Measurements from ENCODE around the gene CYP46A1. TPM values are rescaled to one million over a fixed set of nuclear protein-coding genes. Genes with fewer than 3 reads are reported as not detected.

CYP46A1 gene
- total RNA-seq, 4 donors from 2014 or later: 0.26 to 6.4 (median 1.7) TPM

- no peaks in the 10 kb centered on the region for H3K4me1 ChIP-seq
- no peak for DNase-seq
- H3K36me3 ChIP-seq: no peaks in the 10 kb centered on the region
- TF ChIP-seq CTCF (IDR thresholded peaks at IDR 0.05) (no peak), POLR2A (IDR thresholded peaks at IDR 0.05) (no peak)
- H3K27me3 ChIP-seq: no peaks in the 10 kb centered on the region
- peaks cover 0 to 11% of the 10 kb centered on the region in 2 donors for H3K9me3 ChIP-seq
- intact Hi-C loops (cut with DNase I; ENCODE audit: low total_unique reads): no loop called here
- no peak overlapping the region for H3K4me3 ChIP-seq
- H3K27ac ChIP-seq: no peak overlapping the region
Measured at GRCh38 chr14:99707420-99707819, 23.3 kb downstream of the CYP46A1 start.

GRCh38 chr14:99707921-99708320 lies 23.8 kb downstream of the CYP46A1 start:
- no peak for DNase-seq
- H3K36me3 ChIP-seq: no peaks in the 10 kb centered on the region
- no peaks in the 10 kb centered on the region for H3K4me1 ChIP-seq
- intact Hi-C loops (cut with DNase I; ENCODE audit: low total_unique reads): no loop called here
- no peak overlapping the region for H3K27ac ChIP-seq
- H3K4me3 ChIP-seq: no peak overlapping the region
- TF ChIP-seq CTCF (IDR thresholded peaks at IDR 0.05) (no peak), POLR2A (IDR thresholded peaks at IDR 0.05) (no peak)
- H3K27me3 ChIP-seq: no peaks in the 10 kb centered on the region
- H3K9me3 ChIP-seq: peaks cover 0 to 6% of the 10 kb centered on the region in 2 donors

GRCh38 chr14:99708449-99708848 lies 24.4 kb downstream of the CYP46A1 start:
- peaks cover 0 to under 1% of the 10 kb centered on the region in 2 donors for H3K9me3 ChIP-seq

GRCh38 chr14:99713972-99714371 lies 29.9 kb downstream of the CYP46A1 start:
- H3K27me3 ChIP-seq: no peaks in the 10 kb centered on the region
- intact Hi-C loops (cut with DNase I; ENCODE audit: low total_unique reads): no loop called here
- DNase-seq: no peak
- H3K36me3 ChIP-seq: no peaks in the 10 kb centered on the region
- no peaks in the 10 kb centered on the region for H3K9me3 ChIP-seq
- H3K4me3 ChIP-seq: no peak overlapping the region
- H3K4me1 ChIP-seq: no peaks in the 10 kb centered on the region
- H3K27ac ChIP-seq: no peak overlapping the region
- TF ChIP-seq CTCF (IDR thresholded peaks at IDR 0.05) (no peak), POLR2A (IDR thresholded peaks at IDR 0.05) (no peak)

More at GRCh38 chr14:99708449-99708848, 24.4 kb downstream of the CYP46A1 start:
- no peak for DNase-seq
- TF ChIP-seq CTCF (IDR thresholded peaks at IDR 0.05): no peak
- TF ChIP-seq POLR2A (IDR thresholded peaks at IDR 0.05): no peak
- no peaks in the 10 kb centered on the region for H3K4me1 ChIP-seq
- no peak overlapping the region for H3K4me3 ChIP-seq
- intact Hi-C loops (cut with DNase I; ENCODE audit: low total_unique reads): no loop called here
- H3K27me3 ChIP-seq: no peaks in the 10 kb centered on the region
- H3K36me3 ChIP-seq: no peaks in the 10 kb centered on the region
- no peak overlapping the region for H3K27ac ChIP-seq

- no peak overlapping the region for H3K4me3 ChIP-seq
- TF ChIP-seq POLR2A (IDR thresholded peaks at IDR 0.05): no peak
- TF ChIP-seq CTCF (IDR thresholded peaks at IDR 0.05): no peak
- intact Hi-C loops (cut with DNase I; ENCODE audit: low total_unique reads): no loop called here
- no peak overlapping the region for H3K27ac ChIP-seq
- no peaks in the 10 kb centered on the region for H3K27me3 ChIP-seq
- H3K36me3 ChIP-seq: no peaks in the 10 kb centered on the region
- no peaks in the 10 kb centered on the region for H3K9me3 ChIP-seq
- H3K4me1 ChIP-seq: no peaks in the 10 kb centered on the region
- no peak for DNase-seq
Measured at GRCh38 chr14:99715266-99716000, 31.3 kb downstream of the CYP46A1 start.

Data from uterus (tissue), 4 donors.